Measurements from ENCODE around the gene IL10.

Gene IL10

GRCh38 chr1:206732992-206733391 is 39.3 kb downstream of the IL10 start:
- DNase-seq, result no peak

DNA sequence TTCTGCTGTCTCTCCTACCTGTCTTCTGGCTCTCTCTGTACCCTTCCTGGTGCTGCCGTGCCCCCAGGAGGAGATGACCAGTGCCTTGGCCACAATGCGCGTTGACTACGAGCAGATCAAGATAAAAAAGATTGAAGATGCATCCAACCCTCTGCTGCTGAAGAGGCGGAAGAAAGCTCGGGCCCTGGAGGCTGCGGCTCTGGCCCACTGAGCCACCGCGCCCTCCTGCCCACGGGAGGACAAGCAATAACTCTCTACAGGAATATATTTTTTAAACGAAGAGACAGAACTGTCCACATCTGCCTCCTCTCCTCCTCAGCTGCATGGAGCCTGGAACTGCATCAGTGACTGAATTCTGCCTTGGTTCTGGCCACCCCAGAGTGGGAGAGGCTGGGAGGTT is 39.8 kb downstream of the IL10 start:
- no peak for DNase-seq

- DNase-seq, result no peak
Observed at GRCh38 chr1:206729507-206729906, 42.8 kb downstream of the IL10 start.

DNA sequence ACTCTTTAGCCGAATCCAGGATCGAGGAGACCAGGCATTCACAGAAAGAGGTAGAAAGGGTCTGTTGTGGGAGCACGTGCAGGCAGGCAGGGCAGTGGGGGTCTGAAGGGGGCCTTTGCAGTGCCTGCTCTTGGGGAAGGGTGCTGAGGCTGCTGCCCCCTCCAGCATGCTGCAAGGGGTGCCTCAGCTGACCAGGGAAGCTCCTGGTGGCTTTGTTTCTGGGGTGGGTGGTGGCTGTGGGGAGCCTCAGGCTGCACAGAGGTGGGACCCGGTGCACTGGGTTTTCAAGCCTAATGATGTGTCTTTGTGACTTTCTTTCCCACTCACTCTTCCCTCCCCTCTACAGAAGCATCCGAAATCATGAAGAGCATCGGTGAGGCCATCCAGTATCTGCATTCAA is 43.2 kb downstream of the IL10 start:
- no peak for DNase-seq

- DNase-seq, result no peak
Observed at GRCh38 chr1:206728697-206728987, 43.7 kb downstream of the IL10 start.

DNA sequence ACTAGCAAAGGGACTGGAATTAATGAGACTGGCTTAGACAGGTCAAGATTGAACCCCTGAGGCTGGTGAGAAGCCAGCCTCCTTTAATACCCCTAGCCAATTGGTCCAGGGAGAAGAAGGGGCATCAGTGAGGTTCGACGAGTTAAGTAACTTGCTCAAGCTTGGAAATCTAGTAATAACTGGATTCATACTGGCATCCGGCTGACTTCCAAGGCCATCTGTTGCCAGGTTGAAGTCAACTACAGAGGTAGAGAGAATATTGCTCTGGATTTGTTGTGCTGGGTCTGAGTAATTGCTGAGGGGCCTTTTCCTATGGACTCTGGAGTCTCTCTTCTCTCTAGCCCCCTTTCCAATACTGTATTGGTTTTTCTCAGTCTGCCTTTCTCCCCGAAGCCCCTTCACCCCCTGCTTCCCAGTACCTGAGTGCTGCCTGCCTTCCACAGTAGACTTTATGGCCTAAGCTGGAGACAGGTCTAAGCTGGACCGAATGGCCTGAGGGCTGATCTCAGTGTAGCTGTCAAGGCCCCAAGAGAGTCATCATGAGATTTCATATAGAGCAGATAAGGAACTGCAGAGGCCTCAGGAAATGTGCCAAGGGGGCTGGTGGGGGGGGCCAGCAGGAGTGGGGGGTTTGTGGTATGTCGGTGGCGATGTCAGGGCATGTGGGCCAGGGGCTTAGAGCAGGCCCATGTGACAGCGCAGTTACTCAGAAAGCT is 44.2 kb downstream of the IL10 start:
- DNase-seq, result no peak

DNA sequence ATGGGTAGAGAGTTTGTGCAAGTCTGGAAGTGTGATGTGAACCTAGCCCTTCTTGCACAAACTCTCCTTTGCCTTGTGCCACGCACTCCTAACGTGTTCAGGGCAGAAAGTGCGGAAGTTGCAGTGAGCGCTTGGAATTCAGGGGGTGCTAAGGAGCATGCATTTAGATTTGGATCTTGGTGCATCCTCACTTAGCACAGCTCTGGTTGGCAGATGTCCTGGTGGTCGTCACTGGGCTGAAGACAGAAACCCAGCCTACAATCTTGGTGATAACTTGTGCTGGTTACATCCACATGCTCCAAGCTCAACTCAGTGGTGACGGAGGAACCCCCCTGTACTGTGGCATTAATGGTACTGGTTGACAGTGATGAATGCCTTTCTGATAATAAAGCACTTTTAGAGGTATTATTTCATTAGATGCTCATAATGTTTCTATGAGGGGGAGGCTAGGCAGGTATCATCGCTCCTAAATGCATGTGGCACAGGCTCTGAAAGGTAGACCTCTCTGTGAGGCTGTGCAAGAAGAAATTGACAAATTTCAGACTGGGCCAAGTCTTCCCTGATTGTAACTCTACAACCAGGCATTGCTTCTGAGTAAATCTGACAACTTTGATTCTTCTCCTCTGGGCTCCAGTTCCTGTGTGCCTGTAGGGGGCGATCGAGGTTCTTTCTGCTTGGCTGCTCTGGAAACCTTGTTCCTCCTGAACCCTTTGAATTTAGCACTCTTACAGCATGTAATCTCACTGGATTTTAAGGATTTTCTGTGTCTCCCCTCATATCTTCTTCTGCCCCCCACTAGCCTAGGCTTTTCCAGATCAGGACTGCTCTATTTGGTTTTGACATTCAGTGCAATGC is 47.0 kb downstream of the IL10 start:
- peak; percentile 66 to 73 for DNase-seq

- DNase-seq, result no peak
Observed at GRCh38 chr1:206723805-206724472, 48.4 kb downstream of the IL10 start.

- DNase-seq, result no peak
Observed at GRCh38 chr1:206723462-206723804, 48.9 kb downstream of the IL10 start.

GRCh38 chr1:206722751-206723461 is 49.4 kb downstream of the IL10 start:
- no peak for DNase-seq

DNA sequence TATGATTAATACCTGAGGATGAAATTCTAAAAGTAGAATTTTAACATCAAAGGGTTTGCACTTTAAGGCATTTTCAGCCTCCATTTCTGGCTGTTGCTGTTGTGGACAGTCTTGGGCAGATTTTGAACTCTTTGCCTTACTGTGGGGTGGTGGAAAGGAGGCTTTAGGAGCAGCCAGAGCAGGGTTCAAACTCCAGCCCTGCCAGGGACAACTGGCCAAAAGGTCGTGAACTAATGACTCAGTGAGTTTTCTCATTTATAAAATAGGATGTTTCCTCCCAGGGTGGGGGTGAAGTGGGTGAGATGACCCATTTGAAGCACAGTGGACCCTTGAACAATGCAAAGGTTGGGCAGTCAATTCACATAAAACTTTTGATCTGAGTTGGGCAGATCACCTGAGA is 50.8 kb downstream of the IL10 start:
- DNase-seq, result no peak

- DNase-seq, result no peak
Observed at GRCh38 chr1:206719169-206719839, 53.0 kb downstream of the IL10 start.

DNA sequence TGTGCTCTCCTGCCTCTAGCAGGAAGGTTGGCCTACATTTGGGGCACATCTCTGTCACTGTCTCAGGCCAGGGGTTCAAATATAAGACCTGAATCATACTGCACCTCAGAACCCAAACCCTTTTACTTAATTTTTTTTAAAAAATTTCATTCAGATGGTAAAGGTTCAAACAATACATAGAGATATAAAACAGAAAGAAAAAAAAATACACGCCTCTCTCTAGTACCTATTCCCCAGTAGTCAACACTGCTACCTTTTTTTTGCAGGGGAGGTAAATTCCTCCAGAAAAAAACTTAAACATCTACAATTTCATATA is 54.7 kb downstream of the IL10 start:
- DNase-seq, result no peak
